OCI-LY7 (cell line): ENCODE data around the gene RNF186. TPM values are rescaled to one million over a fixed set of nuclear protein-coding genes. Genes with fewer than 3 reads are reported as not detected.

ENCODE experiments used
- Bru-seq: library from RNA; stranded (reverse); fragments of 400-500 nt; gene quantifications from one replicate; lab custom pipeline; 2021; lab: Mats Ljungman, UMichigan
- BruChase-seq, 2 experiments: library from RNA; stranded (reverse); fragments of 400-500 nt; gene quantifications; one replicate each; lab custom pipeline; 2021; lab: Mats Ljungman, UMichigan
- BruUV-seq: library from RNA; stranded (reverse); fragments of 400-500 nt; replicated peaks from 2 replicates; lab custom pipeline; 2021; lab: Mats Ljungman, UMichigan
- CTCF ChIA-PET: fragments of 300-600 bp; sonication (Branson Sonifier 250); formaldehyde crosslinking; loops from one replicate; lab custom pipeline; 2022; ENCODE audit warnings: antibody characterized with exemption; ENCODE audit not compliant: unreplicated experiment; lab: Charles Lee
- POLR2A ChIA-PET: fragments of 300-600 bp; sonication (Branson Sonifier 250); formaldehyde crosslinking; loops from one replicate; lab custom pipeline; 2022; ENCODE audit warnings: antibody characterized with exemption; lab: Charles Lee
- DNase-seq: peaks from one replicate; pipeline ENCODE4 v3.0.0-alpha.2; 2015; ENCODE audit warnings: low spot score
- H2AFZ ChIP-seq: fragments of 200-600 bp; sonication (generic), shearing (Covaris generic); 2 replicates; pipeline ENCODE4 v1.6.1; 2014; ENCODE audit warnings: mild to moderate bottlenecking, antibody characterized with exemption, low read length, moderate library complexity
- H3K27ac ChIP-seq: fragments of 200-600 bp; sonication (generic); 2 replicates; pipeline ENCODE4 v1.5.1; 2014; ENCODE audit warnings: mixed run types, low read depth, mild to moderate bottlenecking, moderate library complexity, low read length, inconsistent platforms; ENCODE audit not compliant: poor library complexity, severe bottlenecking
- H3K36me3 ChIP-seq: fragments of 200-600 bp; sonication (generic); 2 replicates; pipeline ENCODE4 v1.6.1; 2014; ENCODE audit warnings: mild to moderate bottlenecking, antibody characterized with exemption, low read length, moderate library complexity, mixed read lengths; ENCODE audit not compliant: insufficient read depth
- H3K4me1 ChIP-seq: fragments of 200-600 bp; sonication (generic); 2 replicates; pipeline ENCODE4 v1.5.1; 2014; ENCODE audit warnings: mild to moderate bottlenecking, low read length; ENCODE audit not compliant: insufficient read depth, poor library complexity, severe bottlenecking
- H3K4me2 ChIP-seq: fragments of 200-600 bp; sonication (generic); 2 replicates; pipeline ENCODE4 v1.6.1; 2014; ENCODE audit warnings: mild to moderate bottlenecking, low read length
- H3K4me3 ChIP-seq: fragments of 200-600 bp; sonication (generic); 2 replicates; pipeline ENCODE4 v1.5.1; 2014; ENCODE audit warnings: mild to moderate bottlenecking, low read depth, low read length; ENCODE audit not compliant: poor library complexity, severe bottlenecking
- H3K79me2 ChIP-seq: fragments of 200-600 bp; sonication (generic); 2 replicates; pipeline ENCODE4 v1.6.1; 2016; ENCODE audit warnings: low read depth, mild to moderate bottlenecking, low read length, moderate library complexity, mixed read lengths; ENCODE audit not compliant: insufficient read depth
- H3K9me2 ChIP-seq: fragments of 200-600 bp; sonication (generic); 2 replicates; pipeline ENCODE4 v1.6.1; 2016; ENCODE audit warnings: mild to moderate bottlenecking, low read length, mixed read lengths; ENCODE audit not compliant: insufficient read depth
- H3K9me3 ChIP-seq: fragments of 200-600 bp; sonication (generic); 2 replicates; pipeline ENCODE4 v1.6.1; 2014; ENCODE audit warnings: mild to moderate bottlenecking, mixed run types, low read length, mixed read lengths
- H4K20me1 ChIP-seq: fragments of 200-600 bp; sonication (generic); 2 replicates; pipeline ENCODE4 v1.6.1; 2014; ENCODE audit warnings: mild to moderate bottlenecking, antibody characterized with exemption, low read length, moderate library complexity, mixed read lengths; ENCODE audit not compliant: insufficient read depth
- CTCF ChIP-seq: fragments of 200-600 bp; sonication (generic); conservative IDR thresholded peaks from 2 replicates; pipeline ENCODE4 v1.5.1; 2014; ENCODE audit warnings: mild to moderate bottlenecking, antibody characterized with exemption, low read length, moderate library complexity, mixed read lengths
- EZH2phosphoT487 ChIP-seq: fragments of 200-600 bp; sonication (generic); IDR thresholded peaks from 2 replicates; pipeline ENCODE4 v1.6.1; 2018; ENCODE audit warnings: low read depth, borderline replicate concordance, mild to moderate bottlenecking, mixed run types, antibody characterized with exemption, low read length, moderate library complexity, mixed read lengths
- intact Hi-C: fragments of 100-400 bp; cut with micrococcal nuclease; formaldehyde crosslinking; loops from one replicate; pipeline ENCODE4 v1.10.0; 2022; ENCODE audit not compliant: unreplicated experiment
- long read RNA-seq: library from polyadenylated mRNA; stranded (forward); transcript quantifications from one replicate; pipeline ENCODE4 v2.0.0, GENCODE V29; 2022
- total RNA-seq, 2 experiments: library from RNA; depleted of rRNA in 1 of 2; stranded (reverse); fragments of >200 nt in 1 of 2; shearing (Covaris generic) in 1 of 2; gene quantifications; 2 replicates each; pipeline ENCODE4 v1.2.3, GENCODE V29; 2014 to 2022

Gene RNF186
- total RNA-seq (2014; rRNA removed; shearing (Covaris generic)): not detected in 2 replicates
- total RNA-seq (2022): not detected in 2 replicates
- Bru-seq, nascent RNA: not detected
- BruChase-seq, experiment 1, labeled RNA remaining after a 6-hour chase: not detected
- BruChase-seq, experiment 2, labeled RNA remaining after a 2-hour chase: not detected
- long read RNA-seq: 0 reads

- DNase-seq: peak; percentile 11
- Histone ChIP-seq H4K20me1 (no peaks in the 10 kb centered on the region), H3K4me2 (peak within 1 kb of the TSS; percentile 39), H3K79me2 (no peaks in the 10 kb centered on the region), H3K9me2 (no peaks in the 10 kb centered on the region), H2AFZ (no peak within 1 kb of the TSS), H3K9me3 (no peaks in the 10 kb centered on the region), H3K4me1 (peaks cover 24% of the 10 kb centered on the region), H3K27ac (peak within 1 kb of the TSS; percentile 56), H3K4me3 (no peak within 1 kb of the TSS), H3K36me3 (no peaks in the 10 kb centered on the region)
- intact Hi-C loops: loop anchor here (2.0 to 5.0 kb wide), 2 partner anchors 14 to 1333 kb away; partner anchors contain the start of gene KLHDC7A
- ChIA-PET POLR2A (interaction anchor here (0.7 kb wide), 2 partner anchors 17 to 411 kb away, joined by 3 to 5 read pairs; no protein-coding TSS in a partner anchor), CTCF (no interaction called here)
- BruUV-seq: no TSS peak
- TF ChIP-seq EZH2phosphoT487 (no peak), CTCF (no peak)
These were observed at the start of gene RNF186 for GRCh38 chr1:19814681-19815503. RNF186 (minus strand) TSS chr1:19815283; CDS start chr1:19815101, 182 bp downstream.

- POLR2A ChIA-PET: no interaction called here
These were observed 49.6 kb upstream of the RNF186 start for GRCh38 chr1:19864570-19865160.

More at GRCh38 chr1:19864570-19865160, 49.6 kb upstream of the RNF186 start:
- CTCF ChIA-PET: no interaction called here
- H3K4me1 ChIP-seq: no peaks in the 10 kb centered on the region
- H3K9me2 ChIP-seq: no peaks in the 10 kb centered on the region
- H4K20me1 ChIP-seq: no peaks in the 10 kb centered on the region
- TF ChIP-seq EZH2phosphoT487 (no peak), CTCF (no peak)
- H3K4me2 ChIP-seq: no peak overlapping the region
- H3K27ac ChIP-seq: no peak overlapping the region
- no peak for DNase-seq
- intact Hi-C loops: no loop called here
- no peaks in the 10 kb centered on the region for H3K79me2 ChIP-seq
- no peak overlapping the region for H3K4me3 ChIP-seq
- no peaks in the 10 kb centered on the region for H3K9me3 ChIP-seq
- no TSS peak for BruUV-seq
- H3K36me3 ChIP-seq: no peaks in the 10 kb centered on the region
- no peak overlapping the region for H2AFZ ChIP-seq
